ENCODE results near the gene CCDC18.
A peak's percentile ranks its signal among the peaks of the same experiment; 100 is the strongest.

The CCDC18 gene

GRCh38 chr1:93296555-93297154, 116.1 kb downstream of the CCDC18 start:
- H3K4me1 ChIP-seq (ENCODE audit: control insufficient read depth, insufficient read depth, low read length, poor library complexity, severe bottlenecking) = no peaks in the 10 kb centered on the region
- no peak overlapping the region for H3K4me3 ChIP-seq (ENCODE audit: insufficient read depth, low read depth, low read length, poor library complexity, severe bottlenecking)
- no peaks in the 10 kb centered on the region for H3K9me3 ChIP-seq (ENCODE audit: control insufficient read depth, low read length)
- H3K27ac ChIP-seq (ENCODE audit: insufficient read depth, low read length, poor library complexity, severe bottlenecking) = no peak overlapping the region
- H3K27me3 ChIP-seq (replicated peaks; ENCODE audit: control insufficient read depth, insufficient read depth, low read length, poor library complexity, severe bottlenecking) = no peaks in the 10 kb centered on the region
- DNase-seq = no peak
- H3K36me3 ChIP-seq (ENCODE audit: control insufficient read depth, insufficient read depth, low read length) = peaks cover 8% of the 10 kb centered on the region

GRCh38 chr1:93301131-93301530, 120.6 kb downstream of the CCDC18 start:
- H3K27ac ChIP-seq (ENCODE audit: insufficient read depth, low read length, poor library complexity, severe bottlenecking) = no peak overlapping the region
- H3K36me3 ChIP-seq (ENCODE audit: control insufficient read depth, insufficient read depth, low read length) = peaks cover 8% of the 10 kb centered on the region
- no peaks in the 10 kb centered on the region for H3K9me3 ChIP-seq (ENCODE audit: control insufficient read depth, low read length)
- no peaks in the 10 kb centered on the region for H3K4me1 ChIP-seq (ENCODE audit: control insufficient read depth, insufficient read depth, low read length, poor library complexity, severe bottlenecking)
- H3K27me3 ChIP-seq (replicated peaks; ENCODE audit: control insufficient read depth, insufficient read depth, low read length, poor library complexity, severe bottlenecking) = no peaks in the 10 kb centered on the region
- no peak overlapping the region for H3K4me3 ChIP-seq (ENCODE audit: insufficient read depth, low read depth, low read length, poor library complexity, severe bottlenecking)
- no peak for DNase-seq

GRCh38 chr1:93302078-93302477, 121.6 kb downstream of the CCDC18 start:
- Histone ChIP-seq H3K4me1 (ENCODE audit: control insufficient read depth, insufficient read depth, low read length, poor library complexity, severe bottlenecking) (no peaks in the 10 kb centered on the region), H3K36me3 (ENCODE audit: control insufficient read depth, insufficient read depth, low read length) (peaks cover 8% of the 10 kb centered on the region), H3K27me3 (replicated peaks; ENCODE audit: control insufficient read depth, insufficient read depth, low read length, poor library complexity, severe bottlenecking) (no peaks in the 10 kb centered on the region), H3K4me3 (ENCODE audit: insufficient read depth, low read depth, low read length, poor library complexity, severe bottlenecking) (no peak overlapping the region), H3K9me3 (ENCODE audit: control insufficient read depth, low read length) (no peaks in the 10 kb centered on the region), H3K27ac (ENCODE audit: insufficient read depth, low read length, poor library complexity, severe bottlenecking) (no peak overlapping the region)
- DNase-seq = no peak

GRCh38 chr1:93304716-93305138, 124.2 kb downstream of the CCDC18 start:
- H3K4me1 ChIP-seq (ENCODE audit: control insufficient read depth, insufficient read depth, low read length, poor library complexity, severe bottlenecking) = no peaks in the 10 kb centered on the region
- no peaks in the 10 kb centered on the region for H3K36me3 ChIP-seq (ENCODE audit: control insufficient read depth, insufficient read depth, low read length)
- no peaks in the 10 kb centered on the region for H3K27me3 ChIP-seq (replicated peaks; ENCODE audit: control insufficient read depth, insufficient read depth, low read length, poor library complexity, severe bottlenecking)
- H3K27ac ChIP-seq (ENCODE audit: insufficient read depth, low read length, poor library complexity, severe bottlenecking) = no peak overlapping the region
- DNase-seq = peak in 1 of 3 donors; percentile 13
- no peak overlapping the region for H3K4me3 ChIP-seq (ENCODE audit: insufficient read depth, low read depth, low read length, poor library complexity, severe bottlenecking)
- H3K9me3 ChIP-seq (ENCODE audit: control insufficient read depth, low read length) = no peaks in the 10 kb centered on the region

- no peaks in the 10 kb centered on the region for H3K36me3 ChIP-seq (ENCODE audit: control insufficient read depth, insufficient read depth, low read length)
These were observed 126.4 kb downstream of the CCDC18 start for GRCh38 chr1:93306920-93307319.

GRCh38 chr1:93313026-93313425, 132.5 kb downstream of the CCDC18 start:
- H3K36me3 ChIP-seq (ENCODE audit: control insufficient read depth, insufficient read depth, low read length) = no peaks in the 10 kb centered on the region
- DNase-seq = no peak
- no peak overlapping the region for H3K27ac ChIP-seq (ENCODE audit: insufficient read depth, low read length, poor library complexity, severe bottlenecking)
- no peaks in the 10 kb centered on the region for H3K4me1 ChIP-seq (ENCODE audit: control insufficient read depth, insufficient read depth, low read length, poor library complexity, severe bottlenecking)
- no peaks in the 10 kb centered on the region for H3K27me3 ChIP-seq (replicated peaks; ENCODE audit: control insufficient read depth, insufficient read depth, low read length, poor library complexity, severe bottlenecking)
- H3K9me3 ChIP-seq (ENCODE audit: control insufficient read depth, low read length) = no peaks in the 10 kb centered on the region
- no peak overlapping the region for H3K4me3 ChIP-seq (ENCODE audit: insufficient read depth, low read depth, low read length, poor library complexity, severe bottlenecking)

More at GRCh38 chr1:93306920-93307319, 126.4 kb downstream of the CCDC18 start:
- no peaks in the 10 kb centered on the region for H3K4me1 ChIP-seq (ENCODE audit: control insufficient read depth, insufficient read depth, low read length, poor library complexity, severe bottlenecking)
- no peak overlapping the region for H3K27ac ChIP-seq (ENCODE audit: insufficient read depth, low read length, poor library complexity, severe bottlenecking)
- no peaks in the 10 kb centered on the region for H3K27me3 ChIP-seq (replicated peaks; ENCODE audit: control insufficient read depth, insufficient read depth, low read length, poor library complexity, severe bottlenecking)
- H3K4me3 ChIP-seq (ENCODE audit: insufficient read depth, low read depth, low read length, poor library complexity, severe bottlenecking) = no peak overlapping the region
- no peak for DNase-seq
- no peaks in the 10 kb centered on the region for H3K9me3 ChIP-seq (ENCODE audit: control insufficient read depth, low read length)

- Histone ChIP-seq H3K4me3 (ENCODE audit: insufficient read depth, low read depth, low read length, poor library complexity, severe bottlenecking) (no peak overlapping the region), H3K27ac (ENCODE audit: insufficient read depth, low read length, poor library complexity, severe bottlenecking) (no peak overlapping the region), H3K4me1 (ENCODE audit: control insufficient read depth, insufficient read depth, low read length, poor library complexity, severe bottlenecking) (no peaks in the 10 kb centered on the region), H3K36me3 (ENCODE audit: control insufficient read depth, insufficient read depth, low read length) (no peaks in the 10 kb centered on the region), H3K27me3 (replicated peaks; ENCODE audit: control insufficient read depth, insufficient read depth, low read length, poor library complexity, severe bottlenecking) (no peaks in the 10 kb centered on the region), H3K9me3 (ENCODE audit: control insufficient read depth, low read length) (no peaks in the 10 kb centered on the region)
- DNase-seq = no peak
These were observed 136.7 kb downstream of the CCDC18 start for GRCh38 chr1:93317207-93317606.

GRCh38 chr1:93317943-93318342, 137.4 kb downstream of the CCDC18 start:
- no peaks in the 10 kb centered on the region for H3K36me3 ChIP-seq (ENCODE audit: control insufficient read depth, insufficient read depth, low read length)
- H3K27ac ChIP-seq (ENCODE audit: insufficient read depth, low read length, poor library complexity, severe bottlenecking) = no peak overlapping the region
- no peak overlapping the region for H3K4me3 ChIP-seq (ENCODE audit: insufficient read depth, low read depth, low read length, poor library complexity, severe bottlenecking)
- no peaks in the 10 kb centered on the region for H3K27me3 ChIP-seq (replicated peaks; ENCODE audit: control insufficient read depth, insufficient read depth, low read length, poor library complexity, severe bottlenecking)
- H3K9me3 ChIP-seq (ENCODE audit: control insufficient read depth, low read length) = no peaks in the 10 kb centered on the region
- no peak for DNase-seq
- H3K4me1 ChIP-seq (ENCODE audit: control insufficient read depth, insufficient read depth, low read length, poor library complexity, severe bottlenecking) = no peaks in the 10 kb centered on the region

GRCh38 chr1:93321720-93322119, 141.2 kb downstream of the CCDC18 start:
- DNase-seq = no peak
- Histone ChIP-seq H3K4me1 (ENCODE audit: control insufficient read depth, insufficient read depth, low read length, poor library complexity, severe bottlenecking) (no peaks in the 10 kb centered on the region), H3K27ac (ENCODE audit: insufficient read depth, low read length, poor library complexity, severe bottlenecking) (no peak overlapping the region), H3K9me3 (ENCODE audit: control insufficient read depth, low read length) (no peaks in the 10 kb centered on the region), H3K36me3 (ENCODE audit: control insufficient read depth, insufficient read depth, low read length) (no peaks in the 10 kb centered on the region), H3K4me3 (ENCODE audit: insufficient read depth, low read depth, low read length, poor library complexity, severe bottlenecking) (no peak overlapping the region), H3K27me3 (replicated peaks; ENCODE audit: control insufficient read depth, insufficient read depth, low read length, poor library complexity, severe bottlenecking) (no peaks in the 10 kb centered on the region)

- Histone ChIP-seq H3K36me3 (ENCODE audit: control insufficient read depth, insufficient read depth, low read length) (no peaks in the 10 kb centered on the region), H3K4me3 (ENCODE audit: insufficient read depth, low read depth, low read length, poor library complexity, severe bottlenecking) (no peak overlapping the region), H3K27ac (ENCODE audit: insufficient read depth, low read length, poor library complexity, severe bottlenecking) (no peak overlapping the region), H3K4me1 (ENCODE audit: control insufficient read depth, insufficient read depth, low read length, poor library complexity, severe bottlenecking) (no peaks in the 10 kb centered on the region), H3K9me3 (ENCODE audit: control insufficient read depth, low read length) (no peaks in the 10 kb centered on the region), H3K27me3 (replicated peaks; ENCODE audit: control insufficient read depth, insufficient read depth, low read length, poor library complexity, severe bottlenecking) (no peaks in the 10 kb centered on the region)
- DNase-seq = no peak
These were observed 141.8 kb downstream of the CCDC18 start for GRCh38 chr1:93322349-93322748.
